Kidney epithelial cell (primary cell): Measurements from ENCODE around the gene NCKAP5. TPM values are rescaled to one million over a fixed set of nuclear protein-coding genes. Genes with fewer than 3 reads are reported as not detected.
A peak's percentile ranks its signal among the peaks of the same experiment; 100 is the strongest.

Source experiments
- DNase-seq: peaks from one replicate; pipeline ENCODE4 v3.0.0-alpha.2; 2010; ENCODE audit warnings: low read depth
- H3K27me3 ChIP-seq: 2 replicates; pipeline ENCODE4 v1.6.0; 2011; ENCODE audit warnings: low read length; ENCODE audit not compliant: control insufficient read depth, insufficient read depth
- H3K36me3 ChIP-seq: 2 replicates; pipeline ENCODE4 v1.5.1; 2011; ENCODE audit warnings: low read length; ENCODE audit not compliant: control insufficient read depth, insufficient read depth
- H3K4me3 ChIP-seq: 2 replicates; pipeline ENCODE4 v1.5.1; 2011; ENCODE audit warnings: low read depth, mild to moderate bottlenecking, control low read depth, low read length
- total RNA-seq: library from RNA; depleted of rRNA; stranded (reverse); fragments of >200 nt; gene quantifications from 2 replicates; pipeline ENCODE4 v1.2.3, GENCODE V29; 2015
- TF ChIP-seq, protein P1 (sequence below): IDR thresholded peaks from 2 replicates; pipeline ENCODE4 v1.5.1; 2011; ENCODE audit warnings: mild to moderate bottlenecking, moderate library complexity, low read length, control low read depth, inconsistent platforms; ENCODE audit not compliant: insufficient read depth, poor library complexity, severe bottlenecking

Gene NCKAP5
- total RNA-seq, 1 donor from 2014 or later = 0.33 TPM

GRCh38 chr2:132651115-132652045 is 916.9 kb downstream of the NCKAP5 start:
- Histone ChIP-seq H3K27me3 (no peaks in the 10 kb centered on the region), H3K36me3 (peaks cover 1% of the 10 kb centered on the region), H3K4me3 (no peak overlapping the region)
- TF ChIP-seq, protein P1, sequence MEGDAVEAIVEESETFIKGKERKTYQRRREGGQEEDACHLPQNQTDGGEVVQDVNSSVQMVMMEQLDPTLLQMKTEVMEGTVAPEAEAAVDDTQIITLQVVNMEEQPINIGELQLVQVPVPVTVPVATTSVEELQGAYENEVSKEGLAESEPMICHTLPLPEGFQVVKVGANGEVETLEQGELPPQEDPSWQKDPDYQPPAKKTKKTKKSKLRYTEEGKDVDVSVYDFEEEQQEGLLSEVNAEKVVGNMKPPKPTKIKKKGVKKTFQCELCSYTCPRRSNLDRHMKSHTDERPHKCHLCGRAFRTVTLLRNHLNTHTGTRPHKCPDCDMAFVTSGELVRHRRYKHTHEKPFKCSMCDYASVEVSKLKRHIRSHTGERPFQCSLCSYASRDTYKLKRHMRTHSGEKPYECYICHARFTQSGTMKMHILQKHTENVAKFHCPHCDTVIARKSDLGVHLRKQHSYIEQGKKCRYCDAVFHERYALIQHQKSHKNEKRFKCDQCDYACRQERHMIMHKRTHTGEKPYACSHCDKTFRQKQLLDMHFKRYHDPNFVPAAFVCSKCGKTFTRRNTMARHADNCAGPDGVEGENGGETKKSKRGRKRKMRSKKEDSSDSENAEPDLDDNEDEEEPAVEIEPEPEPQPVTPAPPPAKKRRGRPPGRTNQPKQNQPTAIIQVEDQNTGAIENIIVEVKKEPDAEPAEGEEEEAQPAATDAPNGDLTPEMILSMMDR = peak; percentile 51
- no peak for DNase-seq

DNA sequence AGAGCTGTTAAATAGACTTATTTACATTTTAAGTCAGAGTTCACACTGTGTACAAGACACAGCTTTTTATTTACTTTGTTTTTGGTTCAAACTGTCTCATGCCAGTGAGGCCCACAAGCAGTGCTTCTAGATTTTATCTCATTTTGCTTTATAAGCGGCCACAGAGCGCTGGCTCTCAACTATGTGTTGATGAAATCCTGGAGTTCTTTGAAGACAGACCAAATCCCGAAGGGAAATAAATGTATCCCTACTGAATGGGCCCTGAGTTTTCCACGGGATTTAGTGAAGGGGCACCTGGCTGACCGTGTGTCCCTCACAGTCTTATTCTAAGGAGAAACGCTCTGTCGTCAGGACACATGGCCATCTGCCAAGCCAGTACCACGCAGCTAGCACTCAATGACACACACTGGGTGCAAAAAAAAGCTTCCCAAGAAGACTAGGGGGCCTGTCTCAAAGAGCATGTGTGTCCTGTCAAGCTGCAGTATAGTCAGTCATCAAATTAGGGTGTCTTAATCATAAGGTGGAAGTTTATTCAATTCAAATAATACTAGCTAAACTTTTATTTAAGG is 921.6 kb downstream of the NCKAP5 start:
- Histone ChIP-seq H3K4me3 (no peak overlapping the region), H3K27me3 (no peaks in the 10 kb centered on the region), H3K36me3 (peaks cover 9% of the 10 kb centered on the region)
- TF ChIP-seq, protein P1 = no peak
- DNase-seq = no peak

DNA sequence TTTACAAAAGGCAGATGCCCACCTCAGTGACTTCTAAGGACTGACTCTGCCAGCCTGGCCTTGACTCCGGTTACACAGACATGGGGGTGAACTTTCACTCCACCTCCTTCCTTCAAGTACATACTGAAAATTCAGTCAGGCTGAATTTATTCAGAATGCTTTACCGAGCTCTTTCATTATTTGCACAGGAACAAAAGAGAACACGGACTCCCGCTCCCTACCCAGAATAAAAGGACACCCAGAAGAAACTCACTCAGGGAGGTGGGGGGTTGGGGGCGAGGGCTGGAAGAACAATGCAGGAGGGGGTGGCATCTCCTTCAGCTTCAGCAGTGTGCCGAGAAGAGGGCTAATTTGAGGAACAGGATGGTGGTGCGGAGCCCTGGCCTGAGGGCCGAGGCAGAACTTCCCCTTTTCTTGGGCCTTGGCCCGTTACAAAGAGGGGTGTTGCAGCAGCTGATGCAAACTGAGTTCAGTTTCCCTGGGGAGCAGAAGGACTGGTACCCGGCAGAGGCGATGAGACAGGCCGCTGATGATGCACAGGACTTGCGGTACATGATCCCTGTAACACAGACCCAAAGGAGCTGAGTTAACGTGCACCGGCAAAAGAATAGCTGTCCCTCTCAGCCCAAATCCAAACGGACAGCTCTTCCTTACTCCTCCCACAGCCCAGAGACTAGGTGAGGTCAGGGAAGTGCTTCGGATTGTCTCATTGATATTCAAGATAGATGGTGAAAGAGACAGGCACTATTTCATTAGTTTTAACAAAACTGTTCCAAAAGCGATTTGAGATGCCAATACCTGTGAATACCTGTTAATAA is 922.3 kb downstream of the NCKAP5 start:
- DNase-seq = no peak
- Histone ChIP-seq H3K27me3 (no peaks in the 10 kb centered on the region), H3K36me3 (peaks cover 9% of the 10 kb centered on the region), H3K4me3 (no peak overlapping the region)
- TF ChIP-seq, protein P1 = no peak

- TF ChIP-seq, protein P1 = no peak
- H3K4me3 ChIP-seq = no peak overlapping the region
- no peak for DNase-seq
- no peaks in the 10 kb centered on the region for H3K27me3 ChIP-seq
- peaks cover 9% of the 10 kb centered on the region for H3K36me3 ChIP-seq
Measured at GRCh38 chr2:132645176-132645575, 923.1 kb downstream of the NCKAP5 start.

DNA sequence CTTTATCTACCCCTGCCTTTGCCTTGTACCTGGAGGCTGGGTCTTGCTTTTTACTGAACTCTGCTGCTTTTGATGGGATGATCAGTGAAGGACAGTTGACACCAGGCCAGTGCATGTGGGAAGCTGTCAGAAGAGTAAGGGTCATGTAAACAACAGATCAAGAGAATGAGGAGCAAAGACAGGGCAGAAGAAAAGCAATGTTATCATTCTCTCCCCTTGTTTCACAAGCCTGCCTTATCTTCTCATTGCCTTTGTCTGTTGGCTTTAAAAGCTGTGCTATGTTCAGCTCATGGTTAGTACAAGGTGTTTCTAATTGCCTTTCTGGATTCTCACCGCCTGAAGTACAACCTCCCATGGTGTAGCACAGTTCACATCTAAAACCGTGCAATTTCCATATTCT is 925.8 kb downstream of the NCKAP5 start:
- Histone ChIP-seq H3K4me3 (no peak overlapping the region), H3K36me3 (peaks cover 9% of the 10 kb centered on the region), H3K27me3 (no peaks in the 10 kb centered on the region)
- TF ChIP-seq, protein P1 = no peak
- DNase-seq = no peak
